Activated CD4-positive, CD25-positive, alpha-beta regulatory T cell (primary cell): ENCODE results near the gene CCNA1.

ENCODE experiments used
- DNase-seq, 4 experiments: peaks; one replicate each; lab custom pipeline; 2025; lab: John Stamatoyannopoulos, UW

Gene CCNA1

GRCh38 chr13:36432106-36432544 lies at the start of gene CCNA1:
CCNA1 (plus strand) TSS chr13:36432495; CDS start chr13:36433057, 562 bp downstream.
- no peak for DNase-seq

GRCh38 chr13:36385489-36385888 lies 46.8 kb upstream of the CCNA1 start:
- DNase-seq, result no peak

GRCh38 chr13:36395280-36395679 lies 37.0 kb upstream of the CCNA1 start:
- no peak for DNase-seq

- no peak for DNase-seq
These were observed 27.1 kb upstream of the CCNA1 start for GRCh38 chr13:36405151-36405550.

- no peak for DNase-seq
These were observed 19.6 kb upstream of the CCNA1 start for GRCh38 chr13:36412736-36413135.

GRCh38 chr13:36413161-36413560 lies 19.1 kb upstream of the CCNA1 start:
- no peak for DNase-seq

- no peak for DNase-seq
These were observed 17.8 kb upstream of the CCNA1 start for GRCh38 chr13:36414461-36414860.

- no peak for DNase-seq
These were observed 15.0 kb upstream of the CCNA1 start for GRCh38 chr13:36417331-36417730.

GRCh38 chr13:36418022-36418805 lies 14.1 kb upstream of the CCNA1 start:
- no peak for DNase-seq

- peak; percentile 8 to 46 (median 23) for DNase-seq
These were observed 11.8 kb upstream of the CCNA1 start for GRCh38 chr13:36420437-36420891.

- no peak for DNase-seq
These were observed 10.8 kb upstream of the CCNA1 start for GRCh38 chr13:36421447-36421846.

- DNase-seq, result no peak
These were observed 4.2 kb upstream of the CCNA1 start for GRCh38 chr13:36428086-36428485.

GRCh38 chr13:36430247-36431203 lies 1.8 kb upstream of the CCNA1 start:
- DNase-seq, result no peak

- DNase-seq, result no peak
These were observed 840 bp upstream of the CCNA1 start for GRCh38 chr13:36431204-36432105.

GRCh38 chr13:36436811-36437210 lies 4.5 kb downstream of the CCNA1 start:
- DNase-seq, result no peak

GRCh38 chr13:36438594-36439483 lies 6.5 kb downstream of the CCNA1 start:
- DNase-seq, result no peak

- no peak for DNase-seq
These were observed 13.0 kb downstream of the CCNA1 start for GRCh38 chr13:36445278-36445677.

GRCh38 chr13:36445891-36446351 lies 13.6 kb downstream of the CCNA1 start:
- no peak for DNase-seq

- no peak for DNase-seq
These were observed 15.2 kb downstream of the CCNA1 start for GRCh38 chr13:36447501-36447900.

- no peak for DNase-seq
These were observed 18.2 kb downstream of the CCNA1 start for GRCh38 chr13:36450534-36450933.

- no peak for DNase-seq
These were observed 21.2 kb downstream of the CCNA1 start for GRCh38 chr13:36453516-36453915.
